Tibial artery (tissue), 4 donors: ENCODE results near the gene MYO6.

Experiments used
- DNase-seq, 2 donors: peaks; one replicate each; pipeline ENCODE4 v3.0.0-alpha.2; 2019
- H3K27ac ChIP-seq, 2 donors: fragments of 200-600 bp; sonication (generic) in 1 of 2; 1 replicate in 1 of 2; 2 replicates in 1 of 2; pipeline ENCODE4 v1.5.1; 2018 to 2019; ENCODE audit warnings: mild to moderate bottlenecking in 1 of 2
- H3K27me3 ChIP-seq, 2 donors: fragments of 200-600 bp; sonication (generic) in 1 of 2; one replicate each; pipeline versions ENCODE4 v1.5.1 to v1.6.0; 2016 to 2019
- H3K36me3 ChIP-seq, 3 donors: fragments of 200-600 bp; sonication (generic) in 2 of 3; one replicate each; pipeline ENCODE4 v1.5.1; 2016 to 2019; ENCODE audit warnings: mild to moderate bottlenecking in 2 of 3
- H3K4me1 ChIP-seq, 4 donors: fragments of 200-600 bp; sonication (generic) in 2 of 4; 1 replicate in 3 of 4; 2 replicates in 1 of 4; pipeline ENCODE4 v1.5.1; 2016 to 2019
- H3K4me3 ChIP-seq, 2 donors: fragments of 200-600 bp; sonication (generic) in 1 of 2; 1 replicate in 1 of 2; 2 replicates in 1 of 2; pipeline ENCODE4 v1.5.1; 2018 to 2019; ENCODE audit warnings: mild to moderate bottlenecking in 2 of 2
- H3K9me3 ChIP-seq, 3 donors: fragments of 200-600 bp; sonication (generic) in 1 of 3; one replicate each; pipeline ENCODE4 v1.5.1; 2016 to 2019
- CTCF ChIP-seq, 2 experiments: fragments of 200-600 bp in 1 of 2; fragments of 450-650 bp in 1 of 2; IDR thresholded peaks; one replicate each; pipeline ENCODE4 v1.5.1; 2017 to 2019; ENCODE audit warnings: antibody characterized with exemption in 2 of 2, mild to moderate bottlenecking in 1 of 2, moderate library complexity in 1 of 2
- intact Hi-C: fragments of 100-400 bp; cut with DNase I; formaldehyde crosslinking; loops from one replicate; pipeline ENCODE4 v1.15.0; 2023; ENCODE audit warnings: low total_unique reads

MYO6 gene

GRCh38 chr6:75855052-75855451 is 106.0 kb downstream of the MYO6 start:
- peak; percentile 36 to 54 for TF ChIP-seq CTCF (IDR thresholded peaks at IDR 0.05)
- intact Hi-C loops = no loop called here
- Histone ChIP-seq H3K27me3 (no peaks in the 10 kb centered on the region), H3K36me3 (peaks cover 0 to 20% (median 6%) of the 10 kb centered on the region in 3 donors), H3K4me1 (peaks cover 0 to 17% (median 0%) of the 10 kb centered on the region in 4 donors), H3K9me3 (no peaks in the 10 kb centered on the region), H3K4me3 (no peak overlapping the region), H3K27ac (no peak overlapping the region)
- DNase-seq = peak in 1 of 2 donors; percentile 41

DNA sequence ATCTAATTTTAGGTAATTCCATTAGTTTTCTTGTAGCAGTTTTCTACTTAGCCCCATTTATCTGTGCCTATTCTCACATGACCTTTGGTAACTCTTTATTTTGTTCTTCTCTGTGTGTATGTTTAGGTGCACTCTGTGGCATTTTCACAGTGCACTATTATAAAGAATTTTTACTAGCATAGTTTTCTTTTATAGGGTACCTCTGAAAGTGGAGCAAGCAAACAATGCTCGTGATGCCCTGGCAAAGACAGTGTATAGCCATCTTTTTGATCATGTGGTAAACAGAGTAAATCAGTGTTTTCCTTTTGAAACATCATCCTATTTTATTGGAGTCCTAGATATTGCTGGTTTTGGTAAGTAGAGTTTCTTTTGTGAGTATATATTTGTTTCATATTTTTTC is 107.9 kb downstream of the MYO6 start:
- intact Hi-C loops = no loop called here
- no peak for TF ChIP-seq CTCF (IDR thresholded peaks at IDR 0.05)
- DNase-seq = no peak
- H3K27ac ChIP-seq = no peak overlapping the region
- H3K4me1 ChIP-seq = peaks cover 0 to 6% (median 0%) of the 10 kb centered on the region in 4 donors
- H3K4me3 ChIP-seq = no peak overlapping the region
- H3K27me3 ChIP-seq = no peaks in the 10 kb centered on the region
- H3K36me3 ChIP-seq = peaks cover 6 to 25% (median 9%) of the 10 kb centered on the region in 3 donors
- no peaks in the 10 kb centered on the region for H3K9me3 ChIP-seq

- H3K36me3 ChIP-seq = peaks cover 27 to 56% (median 29%) of the 10 kb centered on the region in 3 donors
- no peak for DNase-seq
- no peaks in the 10 kb centered on the region for H3K4me1 ChIP-seq
- H3K4me3 ChIP-seq = no peak overlapping the region
- H3K27ac ChIP-seq = no peak overlapping the region
- TF ChIP-seq CTCF (IDR thresholded peaks at IDR 0.05) = no peak
- H3K9me3 ChIP-seq = no peaks in the 10 kb centered on the region
- intact Hi-C loops = no loop called here
- no peaks in the 10 kb centered on the region for H3K27me3 ChIP-seq
Measured at GRCh38 chr6:75863001-75863400, 114.0 kb downstream of the MYO6 start.

DNA sequence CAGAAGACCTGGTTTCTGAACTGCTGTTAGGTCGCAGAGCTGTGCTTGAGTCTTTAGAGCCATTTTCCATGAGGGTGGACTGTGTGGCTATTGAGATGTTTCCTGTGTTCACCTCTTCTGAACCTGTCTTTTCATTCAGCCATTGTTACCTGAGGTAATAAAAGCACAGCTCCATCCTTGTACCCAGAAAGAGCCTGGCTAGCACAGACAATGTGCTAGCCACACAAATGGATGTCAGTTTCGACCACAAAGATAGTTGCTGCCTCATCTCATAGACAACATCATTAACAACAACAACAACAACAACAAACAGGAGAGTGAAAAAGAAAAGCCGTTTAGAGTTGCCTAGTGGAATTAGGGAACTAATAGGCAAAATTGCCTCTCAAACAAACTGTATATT is 114.7 kb downstream of the MYO6 start:
- Histone ChIP-seq H3K27me3 (no peaks in the 10 kb centered on the region), H3K4me1 (peaks cover 0 to 2% (median 0%) of the 10 kb centered on the region in 4 donors), H3K27ac (no peak overlapping the region), H3K36me3 (peaks cover 27 to 56% (median 29%) of the 10 kb centered on the region in 3 donors), H3K4me3 (no peak overlapping the region), H3K9me3 (no peaks in the 10 kb centered on the region)
- DNase-seq = no peak
- TF ChIP-seq CTCF (IDR thresholded peaks at IDR 0.05) = no peak
- intact Hi-C loops = no loop called here

DNA sequence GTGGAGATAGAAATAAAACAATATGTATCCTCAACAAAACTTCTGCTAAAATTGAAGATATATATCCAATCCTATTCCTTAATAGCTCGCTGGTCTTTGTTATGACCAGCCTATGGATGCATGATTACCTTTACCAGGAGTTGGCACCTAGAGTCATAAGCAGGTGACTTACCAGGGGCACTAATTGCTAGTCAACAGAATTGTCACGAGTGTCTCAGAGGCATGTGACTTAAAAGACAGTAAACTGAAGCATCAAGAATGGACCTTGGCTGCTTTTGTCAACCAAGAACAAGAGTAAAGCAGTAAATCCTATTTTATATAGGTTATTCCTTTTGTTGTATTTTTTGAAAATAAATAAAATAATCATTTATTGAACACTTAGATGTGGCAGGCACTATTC is 115.4 kb downstream of the MYO6 start:
- intact Hi-C loops = no loop called here
- no peaks in the 10 kb centered on the region for H3K9me3 ChIP-seq
- H3K27ac ChIP-seq = no peak overlapping the region
- peaks cover 0 to 9% (median 0%) of the 10 kb centered on the region in 4 donors for H3K4me1 ChIP-seq
- no peak overlapping the region for H3K4me3 ChIP-seq
- H3K36me3 ChIP-seq = peaks cover 26 to 49% (median 27%) of the 10 kb centered on the region in 3 donors
- no peak for DNase-seq
- H3K27me3 ChIP-seq = no peaks in the 10 kb centered on the region
- TF ChIP-seq CTCF (IDR thresholded peaks at IDR 0.05) = no peak

GRCh38 chr6:75870389-75870788 is 121.3 kb downstream of the MYO6 start:
- peaks cover 9 to 32% (median 20%) of the 10 kb centered on the region in 3 donors for H3K36me3 ChIP-seq
- H3K27ac ChIP-seq = peak overlapping the region; percentile 3 to 27
- peaks cover 0 to 29% (median 0%) of the 10 kb centered on the region in 4 donors for H3K4me1 ChIP-seq
- DNase-seq = no peak
- H3K9me3 ChIP-seq = no peaks in the 10 kb centered on the region
- intact Hi-C loops = no loop called here
- H3K4me3 ChIP-seq = no peak overlapping the region
- H3K27me3 ChIP-seq = no peaks in the 10 kb centered on the region
- TF ChIP-seq CTCF (IDR thresholded peaks at IDR 0.05) = no peak
